ENCODE measurements around the gene FAM9C.

DNA sequence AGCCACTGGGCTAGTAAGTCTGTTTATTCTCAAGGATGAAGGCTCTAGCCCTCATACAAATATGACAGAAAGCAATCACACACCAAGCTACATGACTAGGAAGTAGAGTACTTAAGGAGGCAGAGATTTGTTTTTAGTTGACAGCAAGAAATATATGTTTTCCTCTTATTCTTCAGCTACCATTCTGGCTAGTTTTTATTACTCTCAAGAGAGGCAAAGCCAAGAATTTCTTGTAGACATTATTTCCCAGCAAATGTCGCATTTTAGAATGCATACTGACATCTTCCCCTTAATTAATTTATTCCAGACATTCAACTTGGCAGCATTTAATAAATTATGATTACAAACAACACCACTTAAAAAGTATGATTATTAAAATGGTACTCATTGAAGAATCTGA lies 23.4 kb upstream of the FAM9C start:
- TF ChIP-seq, protein P1, sequence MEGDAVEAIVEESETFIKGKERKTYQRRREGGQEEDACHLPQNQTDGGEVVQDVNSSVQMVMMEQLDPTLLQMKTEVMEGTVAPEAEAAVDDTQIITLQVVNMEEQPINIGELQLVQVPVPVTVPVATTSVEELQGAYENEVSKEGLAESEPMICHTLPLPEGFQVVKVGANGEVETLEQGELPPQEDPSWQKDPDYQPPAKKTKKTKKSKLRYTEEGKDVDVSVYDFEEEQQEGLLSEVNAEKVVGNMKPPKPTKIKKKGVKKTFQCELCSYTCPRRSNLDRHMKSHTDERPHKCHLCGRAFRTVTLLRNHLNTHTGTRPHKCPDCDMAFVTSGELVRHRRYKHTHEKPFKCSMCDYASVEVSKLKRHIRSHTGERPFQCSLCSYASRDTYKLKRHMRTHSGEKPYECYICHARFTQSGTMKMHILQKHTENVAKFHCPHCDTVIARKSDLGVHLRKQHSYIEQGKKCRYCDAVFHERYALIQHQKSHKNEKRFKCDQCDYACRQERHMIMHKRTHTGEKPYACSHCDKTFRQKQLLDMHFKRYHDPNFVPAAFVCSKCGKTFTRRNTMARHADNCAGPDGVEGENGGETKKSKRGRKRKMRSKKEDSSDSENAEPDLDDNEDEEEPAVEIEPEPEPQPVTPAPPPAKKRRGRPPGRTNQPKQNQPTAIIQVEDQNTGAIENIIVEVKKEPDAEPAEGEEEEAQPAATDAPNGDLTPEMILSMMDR (IDR thresholded peaks at IDR 0.05; ENCODE audit: insufficient read depth, low read length, poor library complexity, severe bottlenecking) = no peak
- no peak for TF ChIP-seq EZH2phosphoT487 (conservative IDR thresholded peaks at IDR 0.05; ENCODE audit: low read length)
